NCI-H446 (cell line): Measurements from ENCODE around the gene CARMIL3.

Source experiments
- DNase-seq, 2 experiments: peaks; one replicate each; lab custom pipeline; 2025; lab: John Stamatoyannopoulos, UW

The CARMIL3 gene

GRCh38 chr14:24115422-24116127 lies 63.8 kb downstream of the CARMIL3 start:
- DNase-seq = no peak

DNA sequence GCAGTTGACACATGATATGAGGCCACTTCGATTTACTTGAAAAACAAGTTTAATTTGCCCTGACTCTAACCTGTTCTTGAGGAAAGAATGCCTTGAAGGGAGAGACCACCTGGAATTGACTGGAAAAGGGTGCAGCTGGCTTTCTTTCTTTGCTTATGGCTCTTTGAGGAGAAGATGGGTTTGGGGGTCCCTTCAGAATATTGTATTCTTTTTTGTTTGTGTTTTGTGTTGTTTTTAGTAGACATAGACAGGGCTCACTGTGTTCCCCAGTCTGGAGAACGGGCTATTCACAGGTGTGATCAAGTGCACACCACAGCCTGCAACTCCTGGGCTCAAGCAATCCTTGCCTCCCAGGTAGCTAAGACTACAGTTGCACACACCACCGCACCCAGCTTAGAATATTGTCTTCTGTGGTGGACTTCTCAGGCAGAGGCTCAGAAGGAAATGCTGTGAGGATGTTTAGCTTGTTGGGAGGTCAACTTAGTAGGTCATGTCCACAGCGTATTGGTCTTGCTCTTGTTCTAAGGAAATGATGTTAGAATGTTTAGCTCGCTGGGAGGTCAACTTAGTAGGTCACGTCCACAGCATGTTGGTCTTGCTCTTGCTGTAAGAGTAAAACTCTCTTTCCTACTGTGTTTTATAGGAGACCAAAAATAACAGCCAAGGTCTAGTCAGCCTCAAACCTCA lies 64.5 kb downstream of the CARMIL3 start:
- DNase-seq = no peak

- no peak for DNase-seq
These were observed 65.4 kb downstream of the CARMIL3 start for GRCh38 chr14:24117179-24117578.
